T-cell (primary cell): ENCODE results near the gene CR2. TPM values are rescaled to one million over a fixed set of nuclear protein-coding genes. Genes with fewer than 3 reads are reported as not detected.

Experiments
- ATAC-seq, 4 experiments: fragments of 200-7000 bp in 3 of 4; fragments of 150-1000 bp in 1 of 4; cut with Tn5 transposase; replicated peaks in 1 of 4; 1 replicate in 3 of 4; 2 replicates in 1 of 4; pipeline ENCODE4 v1.10.0; 2021; ENCODE audit warnings: moderate library complexity in 3 of 4, mild to moderate bottlenecking in 2 of 4, moderate number of reproducible peaks in 1 of 4
- CTCF ChIA-PET, 2 donors: fragments of 300-600 bp; sonication (Branson Sonifier 250); formaldehyde crosslinking; loops; one replicate each; lab custom pipeline; 2022; ENCODE audit warnings: antibody characterized with exemption in 2 of 2; lab: Charles Lee
- POLR2A ChIA-PET, 2 donors: fragments of 300-600 bp; sonication (Branson Sonifier 250); formaldehyde crosslinking; loops; one replicate each; lab custom pipeline; 2022; ENCODE audit warnings: antibody characterized with exemption in 2 of 2; lab: Charles Lee
- DNase-seq, 35 experiments: peaks; one replicate each; pipeline versions ENCODE4 v3.0.0 to v3.0.0-alpha.2; 2013 to 2023
- H3K27ac ChIP-seq: one replicate; pipeline ENCODE4 v1.5.1; 2013; ENCODE audit warnings: low read length
- H3K27me3 ChIP-seq, 2 experiments: replicated peaks in 1 of 2; 1 replicate in 1 of 2; 2 replicates in 1 of 2; pipeline versions ENCODE4 v1.6.1 to v1.7.0; 2013; ENCODE audit warnings: low read length in 1 of 2, mixed read lengths in 1 of 2; ENCODE audit not compliant: control insufficient read depth in 2 of 2, insufficient read depth in 2 of 2; ENCODE audit errors: extremely low read depth in 1 of 2
- H3K36me3 ChIP-seq, 2 donors: 1 replicate in 1 of 2; 2 replicates in 1 of 2; pipeline versions ENCODE4 v1.6.1 to v1.7.0; 2013; ENCODE audit warnings: low read length in 1 of 2; ENCODE audit not compliant: control insufficient read depth in 2 of 2, insufficient read depth in 1 of 2; ENCODE audit errors: extremely low read depth in 1 of 2
- H3K4me1 ChIP-seq, 2 experiments: 1 replicate in 1 of 2; 2 replicates in 1 of 2; pipeline versions ENCODE4 v1.6.1 to v1.7.0; 2013; ENCODE audit warnings: low read length in 2 of 2, mixed read lengths in 1 of 2; ENCODE audit not compliant: insufficient read depth in 2 of 2, control insufficient read depth in 1 of 2; ENCODE audit errors: extremely low read depth in 1 of 2
- H3K4me3 ChIP-seq, 2 donors: 1 replicate in 1 of 2; 2 replicates in 1 of 2; pipeline versions ENCODE4 v1.5.1 to v1.7.0; 2013; ENCODE audit warnings: mild to moderate bottlenecking in 2 of 2, low read length in 1 of 2, moderate library complexity in 1 of 2; ENCODE audit not compliant: control insufficient read depth in 1 of 2; ENCODE audit errors: extremely low read depth in 1 of 2
- H3K9me3 ChIP-seq: 2 replicates; pipeline ENCODE4 v1.7.0; 2013
- H3K27ac Mint-ChIP-seq, 2 donors: one replicate each; pipeline ENCODE4 v1.8.0; 2020 to 2021; ENCODE audit warnings: mild to moderate bottlenecking in 2 of 2, mixed read lengths in 2 of 2
- H3K27me3 Mint-ChIP-seq, 2 donors: one replicate each; pipeline ENCODE4 v1.8.0; 2021 to 2022; ENCODE audit warnings: mixed read lengths in 2 of 2
- H3K36me3 Mint-ChIP-seq: one replicate; pipeline ENCODE4 v1.8.0; 2021; ENCODE audit warnings: mixed read lengths
- H3K4me1 Mint-ChIP-seq, 3 donors: one replicate each; pipeline ENCODE4 v1.8.0; 2020 to 2022; ENCODE audit warnings: mixed read lengths in 3 of 3, mild to moderate bottlenecking in 1 of 3
- H3K4me3 Mint-ChIP-seq, 3 donors: one replicate each; pipeline ENCODE4 v1.8.0; 2020 to 2022; ENCODE audit warnings: mild to moderate bottlenecking in 3 of 3, mixed read lengths in 3 of 3, moderate library complexity in 3 of 3
- H3K9me3 Mint-ChIP-seq, 3 donors: one replicate each; pipeline ENCODE4 v1.8.0; 2020 to 2022; ENCODE audit warnings: mixed read lengths in 3 of 3
- WGBS: methylation state at CpG from one replicate; pipeline ENCODE4 v1.1.5; 2013; ENCODE audit warnings: missing lambda C conversion rate; ENCODE audit not compliant: insufficient coverage; 5-methylcytosine and 5-hydroxymethylcytosine counted together
- total RNA-seq, 35 experiments: library from RNA in 6 of 35; stranded (reverse) in 6 of 35; fragments of 120-200 nt in 1 of 35; gene quantifications; one replicate each; pipeline versions ENCODE4 v1.2.1 to v1.2.4 and lab custom pipeline; 2013 to 2026

CR2 gene
- total RNA-seq, 5 donors from 2014 or later (not counting 1 experiment from before 2014, with no cell fraction given), result 1.4 to 4.6 (median 2.1) TPM

- POLR2A ChIA-PET, result no interaction called here
- Mint-ChIP-seq H3K27me3 (peaks cover 7 to 11% of the 10 kb centered on the region in 2 donors), H3K27ac (no peak overlapping the region), H3K4me3 (no peak overlapping the region), H3K36me3 (no peaks in the 10 kb centered on the region), H3K9me3 (no peaks in the 10 kb centered on the region), H3K4me1 (peaks cover 43 to 57% (median 44%) of the 10 kb centered on the region in 3 donors)
- peak overlapping the region; percentile 57 for H3K27ac ChIP-seq
- H3K36me3 ChIP-seq, result no peaks in the 10 kb centered on the region
- peaks cover 0 to 10% of the 10 kb centered on the region in 2 experiments for H3K27me3 ChIP-seq
- no peak overlapping the region for H3K4me3 ChIP-seq
- DNase-seq (peak in 1 of 35 experiments; percentile 17), ATAC-seq (peak in 1 of 4 experiments; percentile 3)
- CTCF ChIA-PET, result no interaction called here
- H3K9me3 ChIP-seq, result no peaks in the 10 kb centered on the region
- peaks cover 18 to 76% of the 10 kb centered on the region in 2 experiments for H3K4me1 ChIP-seq
- WGBS, result 72% methylated on average over 1 of the region's 1 CpG
Observed at GRCh38 chr1:207458414-207458813, 4.3 kb downstream of the CR2 start.

DNA sequence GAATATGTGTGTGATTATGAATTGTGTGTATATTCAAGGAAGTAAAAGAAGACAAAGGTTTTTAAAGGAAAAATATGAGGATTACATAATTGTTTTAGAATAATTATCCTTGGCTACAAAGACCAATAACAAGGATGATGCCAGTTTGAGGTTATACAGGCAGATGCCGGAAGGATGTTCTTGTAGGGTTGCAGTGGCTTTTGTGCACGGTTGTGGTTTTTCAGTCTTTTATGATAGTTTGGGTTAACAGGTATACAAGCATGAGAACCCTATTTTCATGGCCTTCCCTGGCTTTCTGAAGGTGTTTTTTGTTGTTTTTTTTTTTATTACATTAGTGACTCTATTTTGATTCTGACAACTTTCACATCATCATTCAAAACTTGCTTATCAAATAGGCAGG is 4.9 kb downstream of the CR2 start:
- Histone ChIP-seq H3K27ac (peak overlapping the region; percentile 57), H3K27me3 (peaks cover 0 to 9% of the 10 kb centered on the region in 2 experiments), H3K4me1 (peaks cover 20 to 82% of the 10 kb centered on the region in 2 experiments), H3K4me3 (no peak overlapping the region), H3K9me3 (no peaks in the 10 kb centered on the region), H3K36me3 (no peaks in the 10 kb centered on the region)
- Mint-ChIP-seq H3K9me3 (no peaks in the 10 kb centered on the region), H3K36me3 (no peaks in the 10 kb centered on the region), H3K4me1 (peaks cover 47 to 58% (median 49%) of the 10 kb centered on the region in 3 donors), H3K4me3 (no peak overlapping the region), H3K27ac (no peak overlapping the region), H3K27me3 (peaks cover 7% of the 10 kb centered on the region in 2 donors)
- DNase-seq (peak in 32 of 35 experiments; percentile 9 to 76 (median 38)), ATAC-seq (peak; percentile 80 to 92 (median 87))
- CTCF ChIA-PET, result no interaction called here
- WGBS, result 17% methylated on average over 2 of the region's 2 CpGs
- POLR2A ChIA-PET, result no interaction called here

DNA sequence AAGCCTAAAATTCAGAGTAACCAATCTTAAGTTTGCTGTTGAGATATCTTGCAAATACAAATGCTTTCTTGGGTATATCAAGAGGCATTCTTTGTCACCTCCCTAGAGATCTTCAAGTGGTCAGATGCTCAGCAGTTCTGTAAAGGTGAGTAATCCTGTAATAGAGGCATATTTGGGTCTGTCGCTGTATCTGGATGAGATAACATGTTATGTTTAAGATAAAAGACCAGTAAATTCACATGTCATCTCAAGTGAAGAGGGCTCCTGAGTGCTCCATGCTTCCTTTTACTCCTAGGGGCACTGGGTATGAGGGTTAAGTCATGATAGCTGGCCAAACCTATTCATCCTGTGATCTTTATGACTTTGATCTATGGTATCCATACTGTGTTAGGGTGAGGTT is 7.5 kb downstream of the CR2 start:
- Histone ChIP-seq H3K4me1 (peaks cover 11 to 76% of the 10 kb centered on the region in 2 experiments), H3K27ac (no peak overlapping the region), H3K9me3 (no peaks in the 10 kb centered on the region), H3K4me3 (no peak overlapping the region), H3K36me3 (no peaks in the 10 kb centered on the region), H3K27me3 (no peaks in the 10 kb centered on the region)
- DNase-seq, result no peak
- peaks cover 0 to 2% of the 10 kb centered on the region in 2 donors for H3K27me3 Mint-ChIP-seq
- no peak overlapping the region for H3K27ac Mint-ChIP-seq
- H3K4me3 Mint-ChIP-seq, result peak overlapping the region in 1 of 3 donors; percentile 42
- CTCF ChIA-PET, result no interaction called here
- no peaks in the 10 kb centered on the region for H3K9me3 Mint-ChIP-seq
- WGBS, result no CpG with 5 or more reads among the region's 1 CpG
- POLR2A ChIA-PET, result no interaction called here
- no peak for ATAC-seq
- H3K36me3 Mint-ChIP-seq, result peaks cover 2% of the 10 kb centered on the region
- peaks cover 47 to 62% (median 61%) of the 10 kb centered on the region in 3 donors for H3K4me1 Mint-ChIP-seq

DNA sequence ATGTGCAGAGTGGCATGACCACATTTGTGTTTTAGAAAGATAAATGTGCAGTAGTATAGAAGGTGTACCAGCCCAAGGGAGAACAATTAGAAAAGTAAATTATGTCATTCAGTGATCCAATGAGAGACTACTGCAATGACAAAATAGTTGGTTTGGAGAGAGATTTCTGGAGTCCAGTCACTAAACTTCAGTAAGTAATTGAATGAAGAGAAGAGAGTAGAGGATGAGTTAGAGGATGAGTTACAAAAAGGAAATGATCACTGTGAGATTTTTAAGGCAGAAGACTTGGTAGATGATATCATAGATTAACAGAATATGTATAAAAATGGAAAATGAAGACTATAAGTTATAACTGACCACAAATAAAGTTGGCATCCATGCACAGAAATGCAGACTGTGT is 8.4 kb downstream of the CR2 start:
- no peaks in the 10 kb centered on the region for H3K9me3 ChIP-seq
- H3K27me3 ChIP-seq, result no peaks in the 10 kb centered on the region
- no peak overlapping the region for H3K4me3 ChIP-seq
- Mint-ChIP-seq H3K4me1 (peaks cover 48 to 65% (median 62%) of the 10 kb centered on the region in 3 donors), H3K27me3 (peaks cover 0 to 4% of the 10 kb centered on the region in 2 donors), H3K36me3 (peaks cover 7% of the 10 kb centered on the region), H3K9me3 (no peaks in the 10 kb centered on the region), H3K4me3 (peak overlapping the region in 1 of 3 donors; percentile 42), H3K27ac (peak overlapping the region; percentile 45 to 53)
- no peaks in the 10 kb centered on the region for H3K36me3 ChIP-seq
- peaks cover 11 to 72% of the 10 kb centered on the region in 2 experiments for H3K4me1 ChIP-seq
- CTCF ChIA-PET, result interaction anchor here in 1 of 2 donors (0.6 kb wide), 1 partner anchor 133 kb away, joined by 3 read pairs; no protein-coding TSS in a partner anchor
- no peak overlapping the region for H3K27ac ChIP-seq
- POLR2A ChIA-PET, result no interaction called here
- no peak for ATAC-seq
- no peak for DNase-seq

- ATAC-seq (no peak), DNase-seq (no peak)
- H3K27ac Mint-ChIP-seq, result peak overlapping the region; percentile 19 to 53
- Histone ChIP-seq H3K4me3 (no peak overlapping the region), H3K27ac (no peak overlapping the region), H3K9me3 (no peaks in the 10 kb centered on the region), H3K36me3 (no peaks in the 10 kb centered on the region), H3K27me3 (no peaks in the 10 kb centered on the region), H3K4me1 (peaks cover 11 to 68% of the 10 kb centered on the region in 2 experiments)
- ChIA-PET CTCF (no interaction called here), POLR2A (no interaction called here)
- peaks cover 7% of the 10 kb centered on the region for H3K36me3 Mint-ChIP-seq
- peaks cover 0 to 4% of the 10 kb centered on the region in 2 donors for H3K27me3 Mint-ChIP-seq
- no peaks in the 10 kb centered on the region for H3K9me3 Mint-ChIP-seq
- H3K4me1 Mint-ChIP-seq, result peaks cover 48 to 65% (median 62%) of the 10 kb centered on the region in 3 donors
- H3K4me3 Mint-ChIP-seq, result peak overlapping the region in 1 of 3 donors; percentile 42
Observed at GRCh38 chr1:207463021-207463420, 8.9 kb downstream of the CR2 start.

- H3K36me3 ChIP-seq, result no peaks in the 10 kb centered on the region
- CTCF ChIA-PET, result no interaction called here
- Mint-ChIP-seq H3K4me1 (peaks cover 48 to 65% (median 62%) of the 10 kb centered on the region in 3 donors), H3K27me3 (peaks cover 0 to 4% of the 10 kb centered on the region in 2 donors), H3K27ac (peak overlapping the region; percentile 44 to 53), H3K4me3 (peak overlapping the region in 1 of 3 donors; percentile 42), H3K9me3 (no peaks in the 10 kb centered on the region), H3K36me3 (peaks cover 7% of the 10 kb centered on the region)
- peaks cover 8 to 63% of the 10 kb centered on the region in 2 experiments for H3K4me1 ChIP-seq
- DNase-seq (no peak), ATAC-seq (peak in 3 of 4 experiments; percentile 52 to 57 (median 56))
- H3K9me3 ChIP-seq, result no peaks in the 10 kb centered on the region
- POLR2A ChIA-PET, result no interaction called here
- no peak overlapping the region for H3K27ac ChIP-seq
- WGBS, result no CpG with 5 or more reads among the region's 3 CpGs
- no peak overlapping the region for H3K4me3 ChIP-seq
- no peaks in the 10 kb centered on the region for H3K27me3 ChIP-seq
Observed at GRCh38 chr1:207463571-207463970, 9.4 kb downstream of the CR2 start.
